Measurements from ENCODE around the gene CAMK1D.

Gene CAMK1D

GRCh38 chr10:12500381-12501303 lies 151.3 kb downstream of the CAMK1D start:
- peak; percentile 69 to 73 for DNase-seq

- no peak for DNase-seq
These were observed 152.0 kb downstream of the CAMK1D start for GRCh38 chr10:12501324-12501723.

- no peak for DNase-seq
These were observed 152.6 kb downstream of the CAMK1D start for GRCh38 chr10:12501841-12502525.

GRCh38 chr10:12502526-12503274 lies 153.4 kb downstream of the CAMK1D start:
- DNase-seq: no peak

GRCh38 chr10:12503311-12503710 lies 154.0 kb downstream of the CAMK1D start:
- no peak for DNase-seq

- DNase-seq: no peak
These were observed 154.8 kb downstream of the CAMK1D start for GRCh38 chr10:12504176-12504575.

GRCh38 chr10:12504628-12505027 lies 155.3 kb downstream of the CAMK1D start:
- DNase-seq: no peak

- DNase-seq: no peak
These were observed 156.3 kb downstream of the CAMK1D start for GRCh38 chr10:12505683-12506082.

GRCh38 chr10:12507165-12507850 lies 158.0 kb downstream of the CAMK1D start:
- DNase-seq: no peak

GRCh38 chr10:12508165-12508564 lies 158.8 kb downstream of the CAMK1D start:
- DNase-seq: no peak

GRCh38 chr10:12509016-12509793 lies 159.9 kb downstream of the CAMK1D start:
- no peak for DNase-seq

- DNase-seq: no peak
These were observed 160.4 kb downstream of the CAMK1D start for GRCh38 chr10:12509794-12510100.

GRCh38 chr10:12510501-12510941 lies 161.2 kb downstream of the CAMK1D start:
- peak in 1 of 2 donors; percentile 3 for DNase-seq

- DNase-seq: no peak
These were observed 161.6 kb downstream of the CAMK1D start for GRCh38 chr10:12510984-12511383.

GRCh38 chr10:12511651-12512050 lies 162.3 kb downstream of the CAMK1D start:
- DNase-seq: no peak

GRCh38 chr10:12512332-12513002 lies 163.1 kb downstream of the CAMK1D start:
- DNase-seq: no peak

- no peak for DNase-seq
These were observed 163.6 kb downstream of the CAMK1D start for GRCh38 chr10:12513003-12513365.

- no peak for DNase-seq
These were observed 164.7 kb downstream of the CAMK1D start for GRCh38 chr10:12513775-12514673.

- DNase-seq: no peak
These were observed 168.7 kb downstream of the CAMK1D start for GRCh38 chr10:12518024-12518423.

- DNase-seq: no peak
These were observed 172.1 kb downstream of the CAMK1D start for GRCh38 chr10:12521423-12521822.
